ENCODE measurements around the gene ROR2.

The ROR2 gene

DNA sequence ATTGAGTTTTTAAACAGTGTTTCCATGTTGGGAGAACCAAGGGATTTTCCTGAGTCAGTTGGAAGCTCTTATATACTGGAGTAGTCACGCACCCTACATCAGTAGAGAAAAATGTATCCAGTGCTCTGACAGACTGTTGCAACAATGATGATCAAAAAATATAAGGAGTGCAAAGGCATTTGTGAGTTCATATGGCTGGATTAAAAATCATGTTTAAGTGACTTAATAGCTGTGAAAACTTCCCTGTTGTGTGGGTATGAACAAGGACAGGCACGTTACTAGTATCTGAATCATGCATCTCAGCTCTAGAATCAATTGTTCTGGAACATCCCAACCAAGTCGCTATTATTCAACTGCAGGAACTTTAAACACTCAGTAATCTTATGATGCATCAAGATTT lies 229.7 kb downstream of the ROR2 start:
- H3K4me3 ChIP-seq (replicated peaks; ENCODE audit: low read depth, low read length), result no peak overlapping the region
- no peak for DNase-seq (ENCODE audit: low read depth)
- TF ChIP-seq, protein P1, sequence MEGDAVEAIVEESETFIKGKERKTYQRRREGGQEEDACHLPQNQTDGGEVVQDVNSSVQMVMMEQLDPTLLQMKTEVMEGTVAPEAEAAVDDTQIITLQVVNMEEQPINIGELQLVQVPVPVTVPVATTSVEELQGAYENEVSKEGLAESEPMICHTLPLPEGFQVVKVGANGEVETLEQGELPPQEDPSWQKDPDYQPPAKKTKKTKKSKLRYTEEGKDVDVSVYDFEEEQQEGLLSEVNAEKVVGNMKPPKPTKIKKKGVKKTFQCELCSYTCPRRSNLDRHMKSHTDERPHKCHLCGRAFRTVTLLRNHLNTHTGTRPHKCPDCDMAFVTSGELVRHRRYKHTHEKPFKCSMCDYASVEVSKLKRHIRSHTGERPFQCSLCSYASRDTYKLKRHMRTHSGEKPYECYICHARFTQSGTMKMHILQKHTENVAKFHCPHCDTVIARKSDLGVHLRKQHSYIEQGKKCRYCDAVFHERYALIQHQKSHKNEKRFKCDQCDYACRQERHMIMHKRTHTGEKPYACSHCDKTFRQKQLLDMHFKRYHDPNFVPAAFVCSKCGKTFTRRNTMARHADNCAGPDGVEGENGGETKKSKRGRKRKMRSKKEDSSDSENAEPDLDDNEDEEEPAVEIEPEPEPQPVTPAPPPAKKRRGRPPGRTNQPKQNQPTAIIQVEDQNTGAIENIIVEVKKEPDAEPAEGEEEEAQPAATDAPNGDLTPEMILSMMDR (IDR thresholded peaks at IDR 0.05; ENCODE audit: low read length, missing control alignments), result no peak

DNA sequence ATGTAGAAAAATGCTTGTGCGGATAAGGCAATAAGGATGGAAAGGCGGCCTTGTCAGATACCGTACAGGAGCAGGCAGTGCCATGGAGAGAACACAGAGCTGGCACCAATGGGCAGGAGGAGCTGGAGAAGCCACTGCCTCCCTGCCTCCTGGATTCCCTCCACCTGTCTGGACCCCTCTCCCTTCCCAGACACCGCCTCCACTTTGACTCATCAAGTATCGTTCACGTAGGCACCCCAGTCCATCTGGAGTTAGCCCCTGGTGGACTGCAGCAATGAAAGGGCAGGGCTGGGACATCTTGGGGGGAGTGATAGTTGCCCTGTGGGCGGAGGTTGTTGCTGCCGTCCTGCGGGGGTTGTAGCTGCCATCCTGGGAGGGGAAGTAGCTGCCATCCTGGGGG lies 232.0 kb downstream of the ROR2 start:
- no peak for DNase-seq (ENCODE audit: low read depth)
- TF ChIP-seq, protein P1 (IDR thresholded peaks at IDR 0.05; ENCODE audit: low read length, missing control alignments), result no peak
- no peak overlapping the region for H3K4me3 ChIP-seq (replicated peaks; ENCODE audit: low read depth, low read length)

DNA sequence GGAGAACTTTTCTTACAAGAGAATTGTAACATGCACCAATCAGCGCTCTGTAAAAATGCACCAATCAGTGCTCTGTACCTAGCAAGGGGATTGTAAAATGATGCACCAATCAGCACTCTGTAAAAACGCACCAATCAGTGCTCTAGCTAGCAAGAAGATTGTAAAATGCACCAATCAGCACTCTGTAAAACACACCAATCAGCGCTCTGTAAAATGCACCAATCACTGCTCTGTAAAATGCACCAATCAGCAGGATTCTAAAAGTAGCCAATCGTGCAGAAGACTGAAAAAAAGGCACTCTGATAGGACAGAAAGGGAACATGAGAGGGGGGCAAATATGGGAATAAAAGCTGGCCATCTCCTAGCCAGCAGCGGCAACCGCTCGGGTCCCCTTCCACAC lies 233.2 kb downstream of the ROR2 start:
- TF ChIP-seq, protein P1 (IDR thresholded peaks at IDR 0.05; ENCODE audit: low read length, missing control alignments), result no peak
- DNase-seq (ENCODE audit: low read depth), result no peak
- H3K4me3 ChIP-seq (replicated peaks; ENCODE audit: low read depth, low read length), result no peak overlapping the region

DNA sequence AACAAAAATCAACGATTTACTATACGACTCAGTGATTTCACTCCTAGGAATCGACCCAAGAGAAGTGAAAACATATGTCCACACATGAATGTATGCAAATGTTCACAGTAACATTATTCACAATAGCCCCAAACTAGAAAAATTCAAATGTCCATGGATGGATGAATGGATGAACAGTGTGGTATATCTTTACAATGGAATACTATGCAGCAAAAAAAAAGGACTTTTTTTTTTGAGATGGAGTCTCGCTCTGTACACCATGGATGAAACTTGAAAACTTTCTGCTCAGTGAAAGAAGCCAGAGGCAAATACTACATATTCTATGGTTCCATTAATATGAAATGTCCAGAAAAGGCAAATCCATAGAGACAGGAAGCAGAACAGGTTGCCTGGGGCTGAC lies 233.8 kb downstream of the ROR2 start:
- TF ChIP-seq, protein P1 (IDR thresholded peaks at IDR 0.05; ENCODE audit: low read length, missing control alignments), result no peak
- no peak for DNase-seq (ENCODE audit: low read depth)
- H3K4me3 ChIP-seq (replicated peaks; ENCODE audit: low read depth, low read length), result no peak overlapping the region

DNA sequence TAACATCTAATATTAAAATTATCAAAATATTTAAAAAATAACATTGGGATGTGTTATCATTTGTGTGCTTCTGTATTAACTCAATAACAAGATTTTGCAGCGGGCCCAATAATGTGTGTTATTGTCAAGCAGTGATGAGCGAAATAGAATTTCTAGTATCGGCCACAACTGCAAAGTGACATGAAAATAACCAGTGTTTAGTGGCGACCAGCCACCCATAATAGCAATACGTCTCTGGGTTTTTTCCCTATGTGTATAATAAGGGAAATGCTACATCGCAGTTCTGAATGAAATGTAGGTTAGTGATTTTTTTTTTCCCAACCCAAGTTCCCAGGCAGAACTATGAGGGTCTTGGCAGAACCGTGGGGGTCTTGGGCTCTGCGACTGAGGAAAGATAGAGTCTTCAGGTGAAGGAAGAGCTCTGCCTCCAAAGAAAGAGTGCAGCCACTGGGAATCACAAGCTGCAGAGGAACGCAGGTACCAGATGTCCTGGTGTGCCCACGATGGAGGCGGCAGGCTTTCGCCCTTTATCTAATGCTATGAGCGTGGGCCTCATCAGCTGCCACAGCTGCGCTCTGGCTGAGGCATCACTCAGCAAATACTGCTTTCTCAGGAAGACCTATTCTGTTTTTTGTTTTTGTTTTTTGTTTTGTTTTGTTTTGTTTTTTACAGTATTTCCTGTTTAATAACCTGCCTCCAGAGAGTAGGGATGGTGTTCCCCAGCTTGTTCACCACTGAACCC lies 235.0 kb downstream of the ROR2 start:
- TF ChIP-seq, protein P1 (IDR thresholded peaks at IDR 0.05; ENCODE audit: low read length, missing control alignments), result no peak
- no peak overlapping the region for H3K4me3 ChIP-seq (replicated peaks; ENCODE audit: low read depth, low read length)
- no peak for DNase-seq (ENCODE audit: low read depth)

DNA sequence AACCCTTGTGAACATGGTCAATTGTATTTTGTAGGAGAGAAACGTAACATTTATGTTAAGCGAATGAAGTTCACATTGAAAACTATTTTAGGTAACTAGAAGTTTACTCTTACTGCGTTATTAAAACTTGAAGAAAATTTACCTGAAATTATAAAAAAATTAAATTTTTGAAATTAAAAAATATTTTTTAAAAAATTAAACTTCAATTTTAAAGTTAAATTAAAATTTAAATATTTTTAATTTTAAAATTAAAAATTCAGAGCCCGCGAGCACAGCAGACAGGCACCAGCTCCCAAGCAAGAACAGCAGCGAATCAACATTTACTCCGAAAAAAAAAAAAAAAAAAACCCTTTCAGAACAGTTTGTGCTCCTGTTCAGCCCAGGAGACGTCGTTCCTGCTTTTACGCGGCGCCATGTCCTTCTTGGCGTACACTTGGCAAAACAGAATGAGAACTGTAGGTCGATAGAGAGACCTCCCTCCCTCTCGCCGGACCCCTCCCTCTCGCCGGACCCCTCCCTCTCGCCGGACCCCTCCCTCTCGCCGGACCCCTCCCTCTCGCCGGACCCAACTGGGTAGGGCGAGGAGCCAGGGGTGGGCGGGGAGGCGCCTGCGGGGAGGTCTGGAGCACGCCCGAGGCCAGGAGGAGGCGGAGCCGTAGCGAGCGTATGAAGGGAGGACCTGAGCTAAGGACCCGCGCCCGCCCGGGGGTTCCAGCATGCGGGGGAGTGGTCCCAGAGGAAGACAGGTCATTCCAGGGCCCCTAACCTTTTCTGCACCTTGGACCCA lies 235.8 kb downstream of the ROR2 start:
- DNase-seq (ENCODE audit: low read depth), result peak; percentile 77
- peak overlapping the region; percentile 54 for H3K4me3 ChIP-seq (replicated peaks; ENCODE audit: low read depth, low read length)
- TF ChIP-seq, protein P1 (IDR thresholded peaks at IDR 0.05; ENCODE audit: low read length, missing control alignments), result no peak

Data from fibroblast of pulmonary artery (primary cell).